K562 (cell line): Measurements from ENCODE around the gene ITIH6. TPM values are rescaled to one million over a fixed set of nuclear protein-coding genes. Genes with fewer than 3 reads are reported as not detected.
"Not testable (repeated sequence)": the region's sequence is repeated elsewhere in the genome, so short reads cannot be mapped to it uniquely, and the experiment has no call there.

Source experiments
- ATAC-seq: fragments of 200-7000 bp; cut with Tn5 transposase; 3 replicates; pipeline ENCODE4 v1.9.1; 2020; ENCODE audit warnings: moderate library complexity
- BruUV-seq: library from RNA; stranded (reverse); fragments of 400-500 nt; replicated peaks from 2 replicates; lab custom pipeline; 2021; lab: Mats Ljungman, UMichigan
- CTCF ChIA-PET: fragments of 300-600 bp; formaldehyde crosslinking; extraction: SDS; loops from one replicate; lab custom pipeline; 2021; ENCODE audit warnings: low intra/inter-chr PET ratio; lab: Yijun Ruan, JAX
- POLR2A ChIA-PET: fragments of 300-600, 350-650 bp; sonication (Branson Sonifier 250); formaldehyde crosslinking; extraction: SDS; loops from one replicate; lab custom pipeline; 2021; ENCODE audit warnings: antibody characterized with exemption, inconsistent platforms; lab: Yijun Ruan, JAX
- DNase-seq, 4 experiments: peaks; one replicate each; pipeline versions ENCODE4 v3.0.0 to v3.0.0-alpha.2; 2011 to 2018; ENCODE audit warnings: low spot score in 3 of 4, mixed read lengths in 3 of 4; ENCODE audit errors: extremely low read depth in 1 of 4
- FAIRE-seq: peaks from 2 replicates; lab custom pipeline; 2011; peaks lifted over from hg19 to GRCh38; lab: Jason Lieb, UNC
- H2AFZ ChIP-seq: 2 replicates; pipeline ENCODE4 v1.6.0; 2011; ENCODE audit warnings: low read depth, low read length, control low read depth, inconsistent platforms
- H3K27ac ChIP-seq: fragments of 200-600 bp; 3 replicates; pipeline ENCODE4 v1.8.0; 2011; ENCODE audit warnings: low read depth, mild to moderate bottlenecking, control low read depth, inconsistent platforms, low read length, moderate library complexity, mixed read lengths; ENCODE audit errors: extremely low read depth
- H3K27me3 ChIP-seq, 2 experiments: fragments of 300-600 bp in 1 of 2; 2 replicates in 1 of 2; 3 replicates in 1 of 2; pipeline versions ENCODE4 v1.6.0 to v1.8.0; 2011; ENCODE audit warnings: inconsistent platforms in 2 of 2, low read length in 2 of 2, mild to moderate bottlenecking in 1 of 2, mixed read lengths in 1 of 2, moderate library complexity in 1 of 2; ENCODE audit not compliant: control insufficient read depth in 2 of 2, insufficient read depth in 2 of 2
- H3K36me3 ChIP-seq: fragments of 300-600 bp; 3 replicates; pipeline ENCODE4 v1.8.0; 2011; ENCODE audit warnings: mild to moderate bottlenecking, low read length, inconsistent platforms; ENCODE audit not compliant: control insufficient read depth, insufficient read depth
- H3K4me1 ChIP-seq, 2 experiments: fragments of 200-600 bp in 1 of 2; replicated peaks in 1 of 2; 2 replicates in 1 of 2; 3 replicates in 1 of 2; pipeline versions ENCODE4 v1.5.1 to v1.8.0; 2011; ENCODE audit warnings: inconsistent platforms in 2 of 2, low read length in 2 of 2, mild to moderate bottlenecking in 1 of 2, mixed read lengths in 1 of 2, moderate library complexity in 1 of 2; ENCODE audit not compliant: control insufficient read depth in 2 of 2, insufficient read depth in 2 of 2
- H3K4me2 ChIP-seq: 2 replicates; pipeline ENCODE4 v1.6.1; 2011; ENCODE audit warnings: low read length, control low read depth, inconsistent platforms, mixed read lengths; ENCODE audit not compliant: insufficient read depth
- H3K4me3 ChIP-seq: fragments of 200-600 bp; sonication (generic), shearing (Covaris generic); 2 replicates; pipeline ENCODE4 v1.5.1; 2016; ENCODE audit warnings: control low read depth, inconsistent platforms
- H3K79me2 ChIP-seq: fragments of 200-600 bp; 3 replicates; pipeline ENCODE4 v1.8.0; 2011; ENCODE audit warnings: low read length, inconsistent platforms; ENCODE audit not compliant: control insufficient read depth, insufficient read depth
- H3K9ac ChIP-seq, 2 experiments: 2 replicates each; pipeline versions ENCODE4 v1.6.0 to v1.6.1; 2011; ENCODE audit warnings: low read depth in 2 of 2, low read length in 2 of 2, control low read depth in 1 of 2, inconsistent platforms in 1 of 2, mild to moderate bottlenecking in 1 of 2, mixed read lengths in 1 of 2; ENCODE audit not compliant: insufficient read depth in 1 of 2
- H3K9me1 ChIP-seq: one replicate; pipeline ENCODE4 v1.6.0; 2011; ENCODE audit warnings: inconsistent platforms, mild to moderate bottlenecking, low read length, moderate library complexity; ENCODE audit not compliant: control insufficient read depth, insufficient read depth
- H3K9me3 ChIP-seq: replicated peaks from 2 replicates; pipeline ENCODE4 v1.5.1; 2011; ENCODE audit warnings: low read depth, low read length, inconsistent platforms; ENCODE audit not compliant: control insufficient read depth, insufficient read depth
- H4K20me1 ChIP-seq: replicated peaks from 2 replicates; pipeline ENCODE4 v1.6.1; 2011; ENCODE audit warnings: low read length, inconsistent platforms, mixed read lengths; ENCODE audit not compliant: control insufficient read depth, insufficient read depth
- WGBS: fragments of 100-300 bp; shearing (Covaris generic); methylation state at CpG from one replicate; pipeline ENCODE4 v1.1.6; 2016; ENCODE audit warnings: low coverage, mixed read lengths; ENCODE audit not compliant: insufficient coverage; ENCODE audit errors: missing lambda C conversion rate; 5-methylcytosine and 5-hydroxymethylcytosine counted together
- in situ Hi-C: fragments of 300-500 bp; cut with MboI; formaldehyde crosslinking; loops from 4 replicates; pipeline ENCODE4 v1.15.0; 2018; ENCODE audit warnings: inconsistent platforms, mixed read lengths
- intact Hi-C: fragments of 100-400 bp; cut with micrococcal nuclease; formaldehyde crosslinking; loops from 2 replicates; pipeline ENCODE4 v1.14.2; 2022
- polyA plus RNA-seq, 8 experiments: library from polyadenylated mRNA; depleted of rRNA in 4 of 8; stranded (reverse) in 5 of 8; unstranded in 3 of 8; fragments of >200 nt; fragmentation: Nextera tagmentation in 2 of 8; fragmentation: Illumina TruSeq in 1 of 8; extraction: Ambion mirVana in 2 of 8; extraction: Trizol in 1 of 8; gene quantifications; 2 replicates each; pipeline versions ENCODE4 v1.2.1 to v1.2.3, GENCODE V29; 2011 to 2014; ENCODE audit warnings: inconsistent platforms in 1 of 8, missing spikeins in 1 of 8
- total RNA-seq, 7 experiments: library from RNA; depleted of rRNA in 6 of 7; stranded (reverse); fragments of >200 nt in 6 of 7; fragmentation: Illumina TruSeq in 2 of 7; extraction: Trizol in 2 of 7; gene quantifications; 2 replicates each; pipeline versions ENCODE4 v1.2.1 to v1.2.3, GENCODE V29; 2011 to 2021; ENCODE audit warnings: low replicate concordance in 1 of 7

Gene ITIH6
- total and polyA plus RNA-seq, 9 of the 15 experiments (the other 6 are each of a cell fraction or from before 2014, with no cell fraction given), result 0.03 TPM; not detected in 8

- H3K9me1 ChIP-seq, H4K20me1 ChIP-seq, H3K27me3 ChIP-seq, H3K4me1 ChIP-seq, H3K9ac ChIP-seq, intact Hi-C loops, H3K4me2 ChIP-seq, POLR2A ChIA-PET, BruUV-seq, FAIRE-seq, H3K9me3 ChIP-seq, H3K4me3 ChIP-seq, ATAC-seq, CTCF ChIA-PET, in situ Hi-C loops, DNase-seq, H3K79me2 ChIP-seq, H2AFZ ChIP-seq, H3K27ac ChIP-seq, H3K36me3 ChIP-seq: not testable (repeated sequence)
- 4% methylated on average over 4 of the region's 6 CpGs for WGBS
Measured at GRCh38 chrX:54738567-54738966, 59.5 kb downstream of the ITIH6 start.

- H3K4me1 ChIP-seq, H3K9ac ChIP-seq, DNase-seq, H3K4me2 ChIP-seq, in situ Hi-C loops, H2AFZ ChIP-seq, H3K27ac ChIP-seq, H3K4me3 ChIP-seq, H3K79me2 ChIP-seq, ATAC-seq, CTCF ChIA-PET, BruUV-seq, H3K27me3 ChIP-seq, H3K36me3 ChIP-seq, H3K9me3 ChIP-seq, H3K9me1 ChIP-seq, FAIRE-seq, H4K20me1 ChIP-seq, POLR2A ChIA-PET, intact Hi-C loops: not testable (repeated sequence)
- 26% methylated on average over 6 of the region's 36 CpGs for WGBS
Measured at GRCh38 chrX:54736298-54736942, 61.6 kb downstream of the ITIH6 start.
